T-helper 22 cell (primary cell): ENCODE results near the gene NKAIN4.

Experiments used
- DNase-seq: peaks from one replicate; pipeline ENCODE4 v3.0.0-alpha.2; 2020; ENCODE audit warnings: low read depth

Gene NKAIN4

DNA sequence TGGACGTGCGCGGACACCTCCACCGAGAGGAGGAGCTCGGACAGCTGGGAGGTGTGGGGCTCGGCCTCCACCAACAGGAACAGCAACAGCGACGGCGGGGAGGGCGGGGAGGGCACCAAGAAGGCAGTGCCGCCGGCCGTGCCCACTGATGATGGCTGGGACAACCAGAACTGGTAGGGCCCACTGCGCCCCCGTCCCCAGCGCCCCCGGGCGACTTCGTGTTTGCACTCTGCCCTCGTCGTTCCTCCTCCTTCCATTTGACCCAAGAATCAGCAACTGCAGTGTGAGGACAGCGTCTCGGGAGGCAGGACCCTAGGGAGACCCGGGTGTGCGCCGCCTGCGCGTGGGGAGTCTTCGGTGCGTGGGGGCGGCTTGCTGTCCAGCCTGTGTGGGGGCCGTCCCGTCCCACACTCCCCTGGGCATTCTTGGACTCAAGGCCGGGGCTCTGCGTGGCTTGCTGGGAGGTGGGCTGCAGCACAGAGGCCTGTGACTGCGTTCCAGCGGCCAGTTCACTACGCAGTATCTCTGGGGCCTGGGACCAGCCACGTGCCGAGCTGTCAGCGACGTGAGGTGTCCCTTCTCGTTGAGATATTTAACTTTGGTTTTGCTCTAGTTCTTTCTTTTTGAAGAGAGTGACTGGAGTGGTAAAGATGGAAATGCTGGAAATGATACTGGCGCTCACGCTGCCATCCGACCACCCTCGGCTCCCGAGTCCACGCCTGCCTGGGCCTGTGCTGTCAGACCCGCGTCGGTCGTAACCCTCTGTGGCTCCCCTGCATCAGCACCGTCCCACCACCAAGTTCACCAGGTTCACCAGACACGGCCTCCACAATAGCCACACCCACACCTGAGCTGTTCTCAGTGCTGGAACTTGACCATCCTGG lies 33.7 kb upstream of the NKAIN4 start:
- DNase-seq: no peak

DNA sequence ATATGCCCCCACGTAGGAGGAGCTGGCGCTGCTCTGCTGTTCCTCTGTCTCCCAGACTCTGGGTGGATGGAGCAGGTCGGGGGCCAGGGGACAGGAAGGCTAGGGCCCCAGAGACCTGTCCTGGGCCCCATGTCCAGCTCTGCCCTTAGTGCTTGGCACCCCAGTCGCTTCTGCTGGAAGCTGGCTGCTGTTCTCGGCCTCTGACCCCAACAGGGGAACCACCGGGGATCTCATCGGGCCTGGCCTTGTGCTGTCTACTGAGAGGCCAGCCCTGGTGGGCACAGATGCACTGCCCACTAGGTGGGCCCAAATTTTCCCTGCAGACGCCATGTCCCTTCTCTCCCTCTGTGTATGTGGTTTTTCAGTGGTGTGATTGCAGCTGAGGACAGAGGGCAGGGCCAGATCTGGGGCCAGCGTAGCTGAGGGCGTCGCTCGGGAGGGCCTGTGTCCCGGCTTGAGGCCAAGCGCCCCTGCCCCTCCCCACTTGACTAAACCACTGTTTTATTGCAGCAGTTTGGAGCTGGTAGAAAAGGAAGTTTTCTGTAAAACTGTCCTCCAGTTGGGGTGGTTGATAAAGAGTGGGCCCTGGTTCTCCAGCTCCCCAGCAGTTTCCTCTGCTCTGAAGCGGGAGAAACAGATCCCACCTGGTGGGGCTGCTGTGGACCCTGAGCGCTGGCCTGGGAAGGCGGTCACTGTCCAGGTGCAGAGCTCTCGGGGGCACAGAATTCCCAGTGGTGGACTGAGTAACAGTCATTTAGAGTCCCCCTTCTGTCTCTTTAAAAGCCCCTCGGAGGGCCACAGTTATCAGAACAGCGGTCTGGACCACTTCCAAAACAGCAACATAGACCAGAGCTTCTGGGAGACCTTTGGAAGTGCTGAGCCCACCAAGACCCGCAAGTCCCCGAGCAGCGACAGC lies 32.8 kb upstream of the NKAIN4 start:
- DNase-seq: no peak

DNA sequence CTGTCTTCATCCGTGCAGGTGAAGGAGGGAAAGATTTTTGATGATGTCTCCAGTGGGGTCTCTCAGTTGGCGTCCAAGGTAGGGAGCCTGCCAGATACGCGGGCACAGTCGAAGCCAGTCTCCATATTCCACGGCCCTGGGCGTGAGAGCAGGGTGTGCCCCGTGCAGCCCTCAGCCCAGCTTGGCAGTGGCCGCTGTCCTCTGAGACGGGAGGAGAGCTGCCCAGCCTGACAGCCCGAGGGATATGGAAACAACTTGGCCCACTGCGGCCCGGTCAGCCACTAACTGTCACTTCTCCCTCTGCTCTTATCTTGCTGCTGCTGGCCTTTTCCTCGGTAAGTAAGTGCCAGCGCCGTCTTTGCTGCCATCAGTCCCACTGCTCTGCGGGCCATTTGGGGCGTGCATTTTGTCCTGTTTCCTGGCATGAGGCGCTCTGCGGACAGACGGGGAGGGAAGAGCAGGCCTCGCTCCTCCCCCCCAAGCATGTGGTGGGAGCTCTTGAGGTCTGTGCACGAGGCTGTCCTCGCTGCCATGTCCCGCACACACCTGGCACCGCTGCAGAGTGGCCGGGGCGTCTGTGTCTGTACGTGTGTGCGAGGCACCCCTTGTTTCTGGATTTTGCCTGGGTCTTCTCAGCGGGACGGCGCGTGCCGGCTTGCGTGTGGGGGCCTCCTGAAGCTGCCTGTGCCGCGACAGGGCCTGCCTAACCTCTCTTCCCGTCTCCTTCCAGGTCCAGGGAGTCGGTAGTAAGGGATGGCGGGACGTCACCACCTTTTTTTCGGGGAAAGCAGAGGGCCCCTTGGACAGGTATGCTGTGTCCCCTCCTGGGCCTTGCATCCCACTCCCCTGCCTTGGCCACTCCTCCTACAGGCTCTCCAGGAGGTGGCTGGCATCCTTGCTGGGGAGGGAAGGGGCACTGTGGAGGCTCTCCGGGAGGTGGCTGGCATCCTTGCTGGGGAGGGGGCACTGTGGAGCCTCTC lies 31.7 kb upstream of the NKAIN4 start:
- DNase-seq: no peak

- no peak for DNase-seq
These were observed 30.8 kb upstream of the NKAIN4 start for GRCh38 chr20:63284981-63285524.

GRCh38 chr20:63284544-63284949 lies 30.3 kb upstream of the NKAIN4 start:
- DNase-seq: no peak

GRCh38 chr20:63284083-63284440 lies 29.8 kb upstream of the NKAIN4 start:
- no peak for DNase-seq

- DNase-seq: no peak
These were observed 29.3 kb upstream of the NKAIN4 start for GRCh38 chr20:63283397-63284082.

GRCh38 chr20:63282946-63283345 lies 28.7 kb upstream of the NKAIN4 start:
- DNase-seq: no peak

- DNase-seq: no peak
These were observed 27.7 kb upstream of the NKAIN4 start for GRCh38 chr20:63281742-63282665.

- DNase-seq: no peak
These were observed 26.8 kb upstream of the NKAIN4 start for GRCh38 chr20:63280929-63281545.

GRCh38 chr20:63280371-63280770 lies 26.1 kb upstream of the NKAIN4 start:
- no peak for DNase-seq

DNA sequence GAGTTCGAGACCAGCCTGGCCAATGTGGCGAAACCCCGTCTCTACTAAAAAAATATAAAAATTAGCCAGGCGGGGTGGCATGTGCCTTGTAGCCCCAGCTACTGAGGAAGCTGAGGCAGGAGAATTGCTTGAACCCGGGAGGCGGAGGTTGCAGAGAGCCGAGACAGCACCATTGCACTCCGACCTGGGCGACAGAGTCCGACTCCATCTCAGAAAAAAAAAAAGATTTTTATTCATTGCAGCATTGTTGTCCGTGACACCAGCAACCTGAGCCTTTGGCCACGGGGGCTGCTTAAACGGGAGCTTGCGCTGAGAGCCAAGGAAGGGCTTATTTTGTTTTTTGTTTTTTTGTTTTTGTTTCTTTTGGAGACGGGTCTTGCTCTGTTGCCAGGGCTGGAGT lies 25.7 kb upstream of the NKAIN4 start:
- DNase-seq: no peak

- no peak for DNase-seq
These were observed 24.4 kb upstream of the NKAIN4 start for GRCh38 chr20:63278661-63279060.

DNA sequence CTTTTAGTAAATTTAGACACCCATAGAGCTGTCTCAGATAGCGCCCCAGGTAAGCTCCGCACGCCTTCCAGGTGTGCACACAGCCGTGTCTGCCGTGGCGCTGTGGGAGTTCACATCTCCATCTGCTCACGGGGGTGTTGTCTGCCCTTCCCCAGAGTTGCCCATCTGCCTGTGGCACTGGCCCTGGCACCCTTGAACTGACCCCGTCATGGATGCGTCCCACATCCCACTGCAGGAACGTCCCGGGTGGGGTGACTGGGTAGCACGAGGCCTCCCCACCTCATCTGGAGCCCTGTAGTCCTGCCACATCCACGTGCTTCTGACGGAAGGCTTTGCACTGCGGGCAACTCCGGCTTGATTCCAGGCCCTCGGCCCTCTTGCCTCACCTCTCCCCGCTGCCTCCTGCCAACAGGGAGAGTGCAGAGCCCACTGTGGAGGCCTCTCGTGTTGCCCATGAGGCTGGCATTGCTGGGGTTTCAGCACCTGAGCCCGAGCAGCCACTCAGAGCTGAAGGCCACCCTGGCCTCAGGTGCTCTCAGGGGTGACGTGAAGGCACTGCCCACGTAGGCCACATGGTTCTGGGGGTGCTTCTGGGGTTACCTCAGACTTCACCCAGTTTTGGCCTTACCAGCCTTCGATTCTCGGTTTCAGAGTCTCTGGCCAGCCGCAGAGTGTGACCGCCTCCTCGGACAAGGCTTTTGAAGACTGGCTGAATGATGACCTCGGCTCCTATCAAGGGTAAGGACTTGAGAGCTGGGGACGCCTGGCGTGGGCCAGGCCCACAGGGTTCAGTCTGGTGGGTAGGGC lies 23.4 kb upstream of the NKAIN4 start:
- no peak for DNase-seq

DNA sequence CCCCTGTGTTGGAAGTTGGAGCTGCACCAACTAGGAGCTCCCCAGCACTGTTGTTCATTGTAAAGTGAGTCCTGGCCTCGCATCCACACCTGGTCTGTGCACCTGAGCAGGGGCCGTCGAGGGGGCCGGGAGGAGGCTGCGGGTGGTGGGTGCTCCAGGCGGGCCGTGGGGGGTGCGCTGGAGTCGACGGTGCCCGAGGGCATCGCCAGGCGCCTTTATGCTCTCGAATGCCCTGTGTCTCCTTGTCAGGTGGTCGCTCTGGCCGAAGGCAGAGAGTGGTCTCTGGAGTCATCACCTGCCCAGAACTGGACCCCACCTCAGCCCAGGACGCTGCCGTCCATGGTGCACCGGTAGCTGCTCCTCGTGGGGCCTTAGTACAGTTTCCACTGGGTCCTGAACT lies 22.7 kb upstream of the NKAIN4 start:
- no peak for DNase-seq

DNA sequence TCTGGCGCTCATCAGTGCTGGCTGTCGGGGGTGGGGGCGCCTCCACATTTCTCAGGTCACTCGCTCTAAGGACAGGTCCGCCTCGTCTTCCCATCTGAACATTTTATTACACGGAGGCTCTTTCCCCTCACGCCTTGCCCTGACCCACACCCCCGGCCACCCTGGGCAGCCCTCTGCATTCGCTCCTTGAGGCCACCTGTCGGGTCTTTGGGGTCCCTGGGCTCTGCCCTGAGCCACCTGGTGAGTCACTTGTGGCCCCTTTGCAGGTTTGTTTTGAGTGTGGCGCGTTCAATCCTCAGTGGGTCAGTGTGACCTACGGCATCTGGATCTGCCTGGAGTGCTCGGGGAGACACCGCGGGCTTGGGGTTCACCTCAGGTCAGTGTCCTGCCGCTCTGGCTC lies 21.6 kb upstream of the NKAIN4 start:
- DNase-seq: no peak

GRCh38 chr20:63274381-63275228 lies 20.3 kb upstream of the NKAIN4 start:
- DNase-seq: no peak
